GM06990 (cell line): ENCODE results near the gene PKM.

Experiments
- DNase-seq: peaks from one replicate; pipeline ENCODE4 v3.0.0-alpha.2; 2011; ENCODE audit not compliant: insufficient read length; ENCODE audit errors: extremely low read depth
- H3K27me3 ChIP-seq: replicated peaks from 2 replicates; pipeline ENCODE4 v1.6.0; 2011; ENCODE audit warnings: low read length; ENCODE audit not compliant: control insufficient read depth, insufficient read depth
- H3K36me3 ChIP-seq: 2 replicates; pipeline ENCODE4 v1.5.1; 2011; ENCODE audit warnings: low read length; ENCODE audit not compliant: control insufficient read depth, insufficient read depth
- H3K4me3 ChIP-seq: replicated peaks from 2 replicates; pipeline ENCODE4 v1.5.1; 2011; ENCODE audit warnings: low read depth, mild to moderate bottlenecking, control low read depth, low read length
- TF ChIP-seq, protein P1 (sequence below): IDR thresholded peaks from 2 replicates; pipeline ENCODE4 v1.5.1; 2011; ENCODE audit warnings: low read length, control low read depth, mild to moderate bottlenecking, inconsistent platforms; ENCODE audit not compliant: insufficient read depth, poor library complexity, severe bottlenecking

The PKM gene

DNA sequence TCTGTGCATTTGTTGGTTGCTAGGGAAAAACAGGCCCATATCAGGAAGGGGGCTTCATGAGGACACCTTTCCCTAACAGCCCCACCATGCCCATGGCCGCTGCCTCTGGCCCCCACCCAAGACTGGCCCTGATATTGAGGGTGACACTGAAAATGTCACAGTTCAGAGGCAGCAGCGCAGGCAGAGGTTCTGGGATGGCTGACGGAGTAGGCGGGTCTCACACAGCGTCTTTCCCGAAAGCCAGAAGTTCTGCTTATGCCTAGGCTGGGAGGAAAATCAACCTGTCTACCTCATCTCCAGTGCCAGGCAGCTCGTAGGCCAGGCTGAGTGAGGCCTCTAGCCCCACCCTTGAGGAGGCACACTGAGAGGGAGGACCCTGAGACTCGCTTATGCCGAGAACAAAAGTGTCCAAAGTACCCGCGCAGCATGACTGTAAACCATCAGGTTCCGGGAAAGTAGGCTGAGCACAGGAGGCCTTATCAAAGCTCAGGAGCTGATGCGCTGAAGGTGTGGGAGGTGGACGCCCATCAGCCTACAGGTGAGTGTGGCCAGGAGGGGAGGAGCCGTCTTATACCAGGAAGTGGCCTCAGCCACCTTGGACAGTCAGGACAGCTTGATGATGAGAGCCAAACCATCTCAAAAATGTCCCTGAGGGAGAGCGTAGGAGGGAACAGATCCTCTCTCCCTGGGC lies 60.9 kb downstream of the PKM start:
- peaks cover 2% of the 10 kb centered on the region; the same call in 1 of the 2 replicates for H3K27me3 ChIP-seq
- DNase-seq, result no peak
- H3K4me3 ChIP-seq, result no peak overlapping the region
- TF ChIP-seq, protein P1, sequence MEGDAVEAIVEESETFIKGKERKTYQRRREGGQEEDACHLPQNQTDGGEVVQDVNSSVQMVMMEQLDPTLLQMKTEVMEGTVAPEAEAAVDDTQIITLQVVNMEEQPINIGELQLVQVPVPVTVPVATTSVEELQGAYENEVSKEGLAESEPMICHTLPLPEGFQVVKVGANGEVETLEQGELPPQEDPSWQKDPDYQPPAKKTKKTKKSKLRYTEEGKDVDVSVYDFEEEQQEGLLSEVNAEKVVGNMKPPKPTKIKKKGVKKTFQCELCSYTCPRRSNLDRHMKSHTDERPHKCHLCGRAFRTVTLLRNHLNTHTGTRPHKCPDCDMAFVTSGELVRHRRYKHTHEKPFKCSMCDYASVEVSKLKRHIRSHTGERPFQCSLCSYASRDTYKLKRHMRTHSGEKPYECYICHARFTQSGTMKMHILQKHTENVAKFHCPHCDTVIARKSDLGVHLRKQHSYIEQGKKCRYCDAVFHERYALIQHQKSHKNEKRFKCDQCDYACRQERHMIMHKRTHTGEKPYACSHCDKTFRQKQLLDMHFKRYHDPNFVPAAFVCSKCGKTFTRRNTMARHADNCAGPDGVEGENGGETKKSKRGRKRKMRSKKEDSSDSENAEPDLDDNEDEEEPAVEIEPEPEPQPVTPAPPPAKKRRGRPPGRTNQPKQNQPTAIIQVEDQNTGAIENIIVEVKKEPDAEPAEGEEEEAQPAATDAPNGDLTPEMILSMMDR, result no peak
- H3K36me3 ChIP-seq, result no peaks in the 10 kb centered on the region

DNA sequence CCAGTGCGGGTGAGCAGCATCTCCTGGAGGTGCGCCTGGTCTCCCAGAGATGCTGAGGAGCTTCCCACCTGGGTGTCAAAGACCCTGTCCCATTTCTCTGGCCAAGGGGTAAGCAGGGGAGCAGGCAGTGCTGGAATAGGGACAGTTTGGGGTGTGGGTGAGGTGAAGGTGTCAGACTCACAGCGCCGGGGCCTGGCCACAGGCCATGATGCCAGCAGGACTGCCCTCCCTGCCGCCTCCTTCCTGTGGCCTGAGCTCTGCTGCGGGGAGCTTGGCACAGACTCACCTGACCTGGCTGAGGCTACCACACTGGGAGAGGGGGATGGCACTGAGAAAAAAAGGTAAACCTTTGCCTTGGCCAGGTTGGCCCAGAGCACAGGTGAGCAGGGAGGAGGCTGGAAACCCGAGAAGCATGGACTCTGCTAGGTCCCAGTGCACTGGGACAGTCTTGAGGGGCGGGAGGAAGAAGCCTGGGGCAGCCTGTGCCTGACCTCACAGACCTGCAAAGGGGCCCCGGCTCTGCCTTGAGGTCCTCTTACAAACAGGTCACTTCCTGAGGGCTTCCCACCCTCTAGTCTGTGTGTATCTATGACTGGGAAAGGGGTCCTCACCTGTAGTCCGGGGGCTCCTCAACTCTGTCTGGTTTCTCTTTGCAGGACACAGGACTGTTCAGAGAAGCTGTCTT lies 61.6 kb downstream of the PKM start:
- H3K4me3 ChIP-seq, result no peak overlapping the region
- H3K36me3 ChIP-seq, result no peaks in the 10 kb centered on the region
- DNase-seq, result no peak
- peaks cover 2% of the 10 kb centered on the region for H3K27me3 ChIP-seq
- TF ChIP-seq, protein P1, result no peak

DNA sequence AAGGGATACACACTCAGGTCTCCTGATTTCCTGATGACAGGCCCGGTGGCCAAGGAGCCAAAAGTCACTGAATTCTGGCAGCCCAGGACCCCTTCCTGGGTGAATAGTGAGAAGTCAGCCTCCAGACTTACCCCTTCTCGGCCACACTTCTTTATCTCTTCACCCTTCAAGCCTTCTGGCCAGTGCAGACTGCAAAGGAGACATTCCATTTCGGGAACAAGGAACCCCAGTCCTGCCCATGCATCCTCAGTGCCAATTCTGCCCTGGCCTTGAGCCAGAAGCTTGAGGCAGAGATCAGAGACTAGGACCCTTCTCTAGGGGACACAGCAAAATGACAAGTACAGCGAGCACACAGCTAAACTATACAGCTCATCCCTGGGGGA lies 62.2 kb downstream of the PKM start:
- Histone ChIP-seq H3K27me3 (peaks cover 2% of the 10 kb centered on the region), H3K36me3 (no peaks in the 10 kb centered on the region), H3K4me3 (no peak overlapping the region)
- DNase-seq, result no peak
- TF ChIP-seq, protein P1, result no peak

DNA sequence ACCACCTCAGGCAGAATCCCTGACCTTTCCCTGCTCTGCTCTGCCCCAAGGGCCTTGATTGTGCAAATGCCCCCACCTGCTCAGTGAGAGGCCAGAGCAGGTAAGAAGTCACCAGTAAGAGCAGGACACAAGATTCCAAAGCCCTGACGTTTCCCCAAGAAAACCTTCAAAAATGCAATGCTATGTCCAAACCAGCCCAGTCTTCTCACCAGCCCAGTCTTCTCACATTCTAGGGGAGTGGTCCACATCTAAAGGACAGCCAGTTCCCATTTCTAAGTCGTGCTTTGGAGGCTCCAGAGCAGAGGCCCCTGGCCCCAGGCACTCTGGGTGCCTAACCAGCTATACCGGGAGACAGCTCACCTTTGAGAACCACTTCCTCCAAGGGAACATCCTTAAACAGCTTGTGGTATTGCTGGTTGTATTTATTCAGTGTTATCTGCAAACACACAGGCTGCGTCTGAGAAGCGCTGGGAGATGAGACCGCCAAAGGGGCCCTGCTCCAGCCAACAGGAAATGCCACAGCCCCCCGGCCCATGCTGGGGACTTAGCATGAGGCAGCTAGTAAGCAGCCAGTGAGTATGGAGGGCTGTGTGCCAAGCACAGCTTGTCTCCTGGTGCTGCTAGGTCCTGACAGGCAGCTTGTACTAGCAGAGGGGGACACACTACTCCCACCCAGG lies 62.7 kb downstream of the PKM start:
- DNase-seq, result no peak

DNA sequence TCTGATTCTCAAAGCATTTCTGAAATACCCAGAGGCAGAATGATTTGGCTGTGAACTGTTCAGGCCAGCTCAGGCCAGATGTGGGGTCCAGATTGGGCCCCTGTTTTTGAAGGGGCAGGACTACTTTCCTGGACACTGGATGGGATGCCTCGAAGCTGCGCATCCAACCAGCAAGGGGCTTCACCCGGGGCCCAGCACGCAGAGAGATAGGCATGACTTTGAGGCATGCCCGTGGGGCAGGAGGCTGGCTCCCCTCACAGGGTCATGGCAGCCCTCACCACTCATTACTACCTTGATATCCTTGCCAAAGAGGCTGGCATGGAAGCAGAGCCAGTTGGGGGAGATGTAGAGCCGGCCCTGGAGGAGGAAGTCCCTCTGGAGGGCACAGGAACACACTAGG lies 63.5 kb downstream of the PKM start:
- DNase-seq, result no peak
- peaks cover 2% of the 10 kb centered on the region for H3K27me3 ChIP-seq
- no peaks in the 10 kb centered on the region for H3K36me3 ChIP-seq
- H3K4me3 ChIP-seq, result no peak overlapping the region
- TF ChIP-seq, protein P1, result no peak

More for the DNA sequence above, 62.7 kb downstream of the PKM start:
- TF ChIP-seq, protein P1, result no peak
- H3K27me3 ChIP-seq, result peaks cover 2% of the 10 kb centered on the region
- H3K4me3 ChIP-seq, result no peak overlapping the region
- H3K36me3 ChIP-seq, result no peaks in the 10 kb centered on the region
